Right lobe of liver (tissue), 6 donors: ENCODE measurements around the gene SECISBP2. TPM values are rescaled to one million over a fixed set of nuclear protein-coding genes. Genes with fewer than 3 reads are reported as not detected.
"Not testable (repeated sequence)": the region's sequence is repeated elsewhere in the genome, so short reads cannot be mapped to it uniquely, and the experiment has no call there.

Experiments used
- ATAC-seq, 4 donors: fragments of 200-7000 bp; cut with Tn5 transposase; one replicate each; pipeline ENCODE4 v1.9.1; 2020; ENCODE audit warnings: mild to moderate bottlenecking in 4 of 4, moderate library complexity in 4 of 4
- DNase-seq, 3 donors: peaks; one replicate each; pipeline ENCODE4 v3.0.0-alpha.2; 2020
- H3K27ac ChIP-seq, 3 donors: fragments of 200-600 bp; one replicate each; pipeline ENCODE4 v1.8.0; 2022
- H3K27me3 ChIP-seq, 2 donors: fragments of 200-600 bp; one replicate each; pipeline ENCODE4 v1.8.0; 2022
- H3K36me3 ChIP-seq, 4 donors: fragments of 200-600 bp; sonication (generic) in 1 of 4; one replicate each; pipeline versions ENCODE4 v1.5.1 to v1.8.0; 2017 to 2022; ENCODE audit warnings: control low read depth in 1 of 4
- H3K4me1 ChIP-seq, 4 donors: fragments of 200-600 bp; sonication (generic) in 1 of 4; one replicate each; pipeline versions ENCODE4 v1.5.1 to v1.8.0; 2017 to 2022; ENCODE audit warnings: control low read depth in 1 of 4
- H3K4me3 ChIP-seq, 3 donors: fragments of 200-600 bp; one replicate each; pipeline ENCODE4 v1.8.0; 2022
- H3K9me3 ChIP-seq, 4 donors: fragments of 200-600 bp; sonication (generic) in 1 of 4; one replicate each; pipeline versions ENCODE4 v1.5.1 to v1.8.0; 2017 to 2022; ENCODE audit warnings: control low read depth in 1 of 4
- CTCF ChIP-seq, 4 donors: fragments of 200-600 bp in 3 of 4; fragments of 450-650 bp in 1 of 4; IDR thresholded peaks; one replicate each; pipeline versions ENCODE4 v1.5.1 to v1.8.0; 2016 to 2022; ENCODE audit warnings: antibody characterized with exemption in 4 of 4, mild to moderate bottlenecking in 2 of 4
- POLR2A ChIP-seq: fragments of 450-650 bp; IDR thresholded peaks from one replicate; pipeline ENCODE4 v1.6.1; 2017; ENCODE audit warnings: antibody characterized with exemption, mild to moderate bottlenecking
- WGBS: methylation state at CpG from one replicate; pipeline ENCODE4 v1.1.6; 2018; ENCODE audit warnings: low coverage, low lambda C conversion rate; ENCODE audit not compliant: insufficient coverage; ENCODE audit errors: missing lambda C conversion rate; 5-methylcytosine and 5-hydroxymethylcytosine counted together
- intact Hi-C, 2 donors: fragments of 100-400 bp; cut with DNase I; formaldehyde crosslinking; loops; one replicate each; pipeline versions ENCODE4 v1.11.2 to v1.14.1; 2022
- long read RNA-seq: library from polyadenylated mRNA; unstranded; transcript quantifications from one replicate; pipeline ENCODE4 v2.0.0, GENCODE V29; 2019
- total RNA-seq, 6 experiments: library from RNA; depleted of rRNA in 2 of 6; stranded (reverse); fragments of >200 nt in 2 of 6; fragmentation: NEBNext Ultra II Directional in 3 of 6; extraction: Animal tissue kit (Norgen Biotek cat#: 25700) in 3 of 6; gene quantifications; one replicate each; pipeline versions ENCODE4 v1.1.0 to v1.2.4, GENCODE V29; 2016 to 2023
- donor health status: DM: no; HTN: yes; CAD: no.
- donor health status: DM: no; HTN: no; CAD: no.
- donor health status: DM: no; HTN: no; CAD: no.
- donor health status: DM: no; HTN: yes; CAD: no.
- donor health status: DM: no; HTN: yes; CAD: no.

Gene SECISBP2
- 10 to 100 TPM; 17.3 to 34.2 (median 26.5) TPM for total RNA-seq
- long read RNA-seq, partial matches to known transcripts, result 5 of 7 reads
- long read RNA-seq, other reads (novel, unspliced or antisense), result 2 of 7 reads

- intact Hi-C loops, result no loop called here
- H3K27me3 ChIP-seq, result no peaks in the 10 kb centered on the region
- TF ChIP-seq POLR2A (peak; percentile 99), CTCF (IDR thresholded peaks at IDR 0.05) (peak in 2 of 4 donors; percentile 74 to 88)
- ATAC-seq (peak; percentile 96 to 99 (median 97)), DNase-seq (peak; percentile 98 to 99 (median 99))
- H3K27ac ChIP-seq, result peak within 1 kb of the TSS; percentile 97 to 100 (median 99)
- H3K36me3 ChIP-seq, result peaks cover 0 to 4% (median 0%) of the 10 kb centered on the region in 4 donors
- H3K4me1 ChIP-seq, result peaks cover 0 to 23% (median 8%) of the 10 kb centered on the region in 4 donors
- peak within 1 kb of the TSS; percentile 68 to 87 (median 71) for H3K4me3 ChIP-seq
- no peaks in the 10 kb centered on the region for H3K9me3 ChIP-seq
- 0% methylated on average over 15 of the region's 91 CpGs for WGBS
These were observed at the start of gene SECISBP2 for GRCh38 chr9:89318123-89319014. SECISBP2 (plus strand) TSS chr9:89318500; CDS start chr9:89318577, 77 bp downstream.

DNA sequence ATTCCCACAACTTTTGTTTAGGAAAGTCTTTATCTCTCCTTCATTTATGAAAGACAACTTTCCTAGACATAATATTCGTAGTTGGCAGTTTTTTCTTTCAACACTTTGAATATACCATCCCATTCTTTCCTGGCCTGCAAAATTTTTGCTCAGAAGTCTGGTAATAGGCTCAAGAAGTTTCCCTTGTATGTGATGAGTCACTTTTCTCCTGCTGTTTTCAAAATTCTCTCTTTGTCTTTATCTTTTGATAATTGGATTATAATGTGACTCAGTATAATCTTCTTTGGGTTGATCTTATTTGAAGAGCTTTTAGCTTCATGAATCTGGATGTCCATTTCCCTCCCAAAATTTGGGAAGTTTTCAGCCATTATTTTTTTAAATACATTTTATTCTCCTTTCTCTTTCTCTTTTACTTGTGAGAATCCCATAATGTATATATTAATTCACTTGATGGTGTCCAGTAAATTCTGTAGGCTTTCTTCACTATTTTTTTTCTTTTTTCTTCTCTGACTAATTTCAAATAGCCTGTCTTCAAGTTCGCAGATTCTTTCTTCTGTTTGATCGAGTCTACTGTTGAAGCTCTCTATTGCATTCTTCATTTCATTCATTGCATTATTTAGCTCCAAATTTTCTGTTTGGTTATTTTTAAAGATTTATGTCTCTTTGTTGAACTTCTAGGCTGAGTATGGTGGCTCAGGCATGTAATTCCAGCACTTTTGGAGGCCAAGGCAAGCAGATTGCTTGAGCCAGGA, 44.6 kb upstream of the SECISBP2 start:
- WGBS, result 80% methylated on average over 3 of the region's 3 CpGs
- TF ChIP-seq CTCF (IDR thresholded peaks at IDR 0.05) (no peak), POLR2A (no peak)

GRCh38 chr9:89274838-89275237, 43.5 kb upstream of the SECISBP2 start:
- TF ChIP-seq CTCF (IDR thresholded peaks at IDR 0.05) (no peak), POLR2A (no peak)
- Histone ChIP-seq H3K36me3 (no peaks in the 10 kb centered on the region), H3K4me3 (no peak overlapping the region), H3K27ac (no peak overlapping the region), H3K4me1 (no peaks in the 10 kb centered on the region), H3K9me3 (no peaks in the 10 kb centered on the region), H3K27me3 (no peaks in the 10 kb centered on the region)
- no peak for DNase-seq
- intact Hi-C loops, result no loop called here
- ATAC-seq, result no peak
- WGBS, result 59% methylated on average over 5 of the region's 5 CpGs

More for the DNA sequence above, 44.6 kb upstream of the SECISBP2 start:
- H3K27me3 ChIP-seq, result no peaks in the 10 kb centered on the region
- H3K4me3 ChIP-seq, result no peak overlapping the region
- no peaks in the 10 kb centered on the region for H3K36me3 ChIP-seq
- H3K9me3 ChIP-seq, result no peaks in the 10 kb centered on the region
- intact Hi-C loops, result no loop called here
- H3K27ac ChIP-seq, result no peak overlapping the region
- ATAC-seq, result no peak
- no peak for DNase-seq
- no peaks in the 10 kb centered on the region for H3K4me1 ChIP-seq

- H3K27me3 ChIP-seq, intact Hi-C loops: not testable (repeated sequence)
- WGBS, result 75% methylated on average over 1 of the region's 2 CpGs
These were observed 42.3 kb upstream of the SECISBP2 start for GRCh38 chr9:89276040-89276439.

More at GRCh38 chr9:89276040-89276439, 42.3 kb upstream of the SECISBP2 start:
- not testable (repeated sequence) for H3K27ac ChIP-seq, ATAC-seq, DNase-seq, H3K36me3 ChIP-seq, H3K9me3 ChIP-seq, H3K4me1 ChIP-seq, H3K4me3 ChIP-seq
